Measurements from ENCODE around the gene DYRK4.

DYRK4 gene

GRCh38 chr12:4564818-4565217 lies 2.8 kb downstream of the DYRK4 start:
- FAIRE-seq (no peak), DNase-seq (ENCODE audit: insufficient read length, low spot score) (no peak)
- TF ChIP-seq, protein P1, sequence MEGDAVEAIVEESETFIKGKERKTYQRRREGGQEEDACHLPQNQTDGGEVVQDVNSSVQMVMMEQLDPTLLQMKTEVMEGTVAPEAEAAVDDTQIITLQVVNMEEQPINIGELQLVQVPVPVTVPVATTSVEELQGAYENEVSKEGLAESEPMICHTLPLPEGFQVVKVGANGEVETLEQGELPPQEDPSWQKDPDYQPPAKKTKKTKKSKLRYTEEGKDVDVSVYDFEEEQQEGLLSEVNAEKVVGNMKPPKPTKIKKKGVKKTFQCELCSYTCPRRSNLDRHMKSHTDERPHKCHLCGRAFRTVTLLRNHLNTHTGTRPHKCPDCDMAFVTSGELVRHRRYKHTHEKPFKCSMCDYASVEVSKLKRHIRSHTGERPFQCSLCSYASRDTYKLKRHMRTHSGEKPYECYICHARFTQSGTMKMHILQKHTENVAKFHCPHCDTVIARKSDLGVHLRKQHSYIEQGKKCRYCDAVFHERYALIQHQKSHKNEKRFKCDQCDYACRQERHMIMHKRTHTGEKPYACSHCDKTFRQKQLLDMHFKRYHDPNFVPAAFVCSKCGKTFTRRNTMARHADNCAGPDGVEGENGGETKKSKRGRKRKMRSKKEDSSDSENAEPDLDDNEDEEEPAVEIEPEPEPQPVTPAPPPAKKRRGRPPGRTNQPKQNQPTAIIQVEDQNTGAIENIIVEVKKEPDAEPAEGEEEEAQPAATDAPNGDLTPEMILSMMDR (IDR thresholded peaks at IDR 0.05; ENCODE audit: insufficient read depth, missing control alignments), result no peak

GRCh38 chr12:4566474-4566873 lies 4.5 kb downstream of the DYRK4 start:
- DNase-seq (ENCODE audit: insufficient read length, low spot score), result no peak
- TF ChIP-seq, protein P1 (IDR thresholded peaks at IDR 0.05; ENCODE audit: insufficient read depth, missing control alignments), result no peak
- no peak for FAIRE-seq

DNA sequence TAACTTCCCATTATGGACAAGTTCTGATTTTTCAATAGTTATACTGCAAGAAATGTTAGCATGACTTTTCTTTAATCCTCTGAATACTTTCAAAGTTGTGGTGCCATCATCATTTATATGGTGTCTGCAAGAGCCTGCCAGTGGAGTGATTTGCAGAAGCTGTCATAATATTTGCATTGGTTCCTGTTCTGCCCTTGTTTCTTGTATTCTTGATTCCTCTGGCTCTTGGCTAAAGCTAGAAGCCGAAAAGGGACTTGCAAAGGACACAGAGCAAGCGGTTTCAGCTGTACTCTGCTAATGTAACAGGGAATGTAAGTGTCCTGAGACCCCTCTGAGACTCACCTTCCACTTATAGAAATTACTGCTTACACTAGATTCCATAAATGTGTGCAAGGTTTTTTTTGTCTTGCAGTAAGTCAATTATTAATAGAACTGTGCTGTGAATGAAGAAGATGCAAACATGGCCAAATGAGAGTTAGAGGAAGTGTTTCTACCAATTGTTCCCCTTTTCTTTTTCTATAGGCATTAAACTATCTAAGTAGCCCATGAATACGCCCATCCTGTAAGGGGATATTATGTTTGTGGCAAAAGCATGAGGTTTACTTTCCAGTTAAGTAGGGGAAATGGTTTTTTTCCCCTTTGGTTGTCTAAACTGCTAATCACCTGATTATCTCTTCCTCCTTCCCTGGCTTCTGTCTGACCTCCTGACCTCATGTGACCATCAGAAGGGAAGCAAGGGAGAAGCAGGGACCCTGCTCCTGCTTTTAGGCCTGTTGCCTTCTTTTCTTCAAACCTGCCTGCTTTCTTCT lies 5.3 kb downstream of the DYRK4 start:
- TF ChIP-seq, protein P1 (IDR thresholded peaks at IDR 0.05; ENCODE audit: insufficient read depth, missing control alignments), result no peak
- FAIRE-seq (no peak), DNase-seq (ENCODE audit: insufficient read length, low spot score) (no peak)

- FAIRE-seq (no peak), DNase-seq (ENCODE audit: insufficient read length, low spot score) (no peak)
- TF ChIP-seq, protein P1 (IDR thresholded peaks at IDR 0.05; ENCODE audit: insufficient read depth, missing control alignments), result no peak
Observed at GRCh38 chr12:4569261-4569660, 7.3 kb downstream of the DYRK4 start.

DNA sequence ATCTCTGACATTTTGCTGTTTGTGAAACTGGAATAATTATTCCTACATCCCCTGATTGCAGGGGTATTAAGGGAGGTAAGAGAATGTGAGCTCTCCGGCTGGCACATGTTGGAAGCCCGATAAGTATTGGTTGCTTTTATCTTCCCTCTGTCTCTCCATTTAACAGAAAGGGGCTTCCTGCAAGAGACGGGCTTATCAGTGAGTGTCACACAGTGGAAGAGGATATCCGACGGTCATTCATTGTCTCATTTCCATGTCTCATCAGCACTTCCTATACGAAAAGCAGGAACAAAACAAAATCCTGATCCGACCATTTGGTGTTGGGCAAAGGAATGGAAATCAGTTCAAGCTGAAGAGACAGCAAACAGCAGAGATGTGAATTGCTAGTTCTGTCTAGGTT lies 10.7 kb downstream of the DYRK4 start:
- FAIRE-seq (no peak), DNase-seq (ENCODE audit: insufficient read length, low spot score) (no peak)
- TF ChIP-seq, protein P1 (IDR thresholded peaks at IDR 0.05; ENCODE audit: insufficient read depth, missing control alignments), result no peak

DNA sequence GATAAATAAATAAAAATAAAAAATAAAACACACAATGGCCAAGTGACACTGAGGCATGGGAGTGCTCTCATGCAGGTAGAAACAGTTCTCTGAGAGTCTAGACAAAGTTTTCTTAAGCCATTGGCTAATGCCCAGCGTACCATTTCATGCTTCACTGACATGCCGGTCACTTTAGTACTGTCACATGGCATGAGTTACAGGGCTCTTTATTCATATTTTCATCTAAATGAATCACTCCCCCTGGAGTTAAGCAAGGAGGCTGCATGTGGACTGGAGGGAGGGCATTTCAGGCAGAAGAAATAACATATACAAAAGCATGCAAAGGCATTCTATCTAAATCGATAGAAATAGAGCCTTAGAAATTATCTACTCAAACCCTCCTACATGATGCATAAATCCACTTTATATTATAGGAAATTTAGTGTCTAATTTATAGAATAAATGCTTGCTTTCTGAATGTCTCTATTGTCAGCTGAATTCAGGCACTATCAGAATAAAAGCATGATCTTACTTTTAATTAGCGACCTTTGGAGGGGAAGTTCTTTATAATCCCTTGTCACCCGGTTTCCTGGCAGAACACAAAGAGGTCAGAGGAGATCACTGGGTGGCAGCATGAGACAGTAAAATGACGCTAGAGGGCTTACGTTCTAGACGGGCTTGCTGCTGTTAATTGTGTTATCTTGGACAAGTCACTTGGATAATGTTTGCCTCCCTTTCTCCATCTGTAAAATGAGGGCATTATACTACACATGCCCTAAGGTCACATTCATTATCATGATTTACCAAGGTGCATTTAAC lies 17.5 kb downstream of the DYRK4 start:
- DNase-seq (ENCODE audit: insufficient read length, low spot score) (no peak), FAIRE-seq (peak; percentile 11)
- TF ChIP-seq, protein P1 (IDR thresholded peaks at IDR 0.05; ENCODE audit: insufficient read depth, missing control alignments), result peak; percentile 73
